ENCODE results near the gene ACER1.

The ACER1 gene

DNA sequence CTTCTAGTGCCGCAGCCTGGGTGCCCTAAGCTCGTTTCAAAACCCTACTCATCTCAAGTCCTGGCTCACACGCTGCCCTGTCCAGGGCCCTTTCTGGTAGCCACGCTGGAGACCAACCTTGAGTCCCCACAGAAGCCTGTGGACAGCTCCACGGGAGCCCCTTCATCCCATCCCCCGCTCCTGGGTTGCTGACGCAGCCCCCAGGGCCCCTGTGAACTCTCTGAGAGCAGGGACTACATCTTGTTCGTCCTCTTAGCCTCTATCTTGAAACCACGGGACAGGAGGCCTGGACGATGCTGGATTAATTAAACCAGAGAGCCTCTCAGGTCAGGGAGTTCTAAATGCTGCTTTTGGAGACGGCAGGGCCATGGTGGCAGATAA is 61.0 kb downstream of the ACER1 start:
- DNase-seq, result no peak
- in situ Hi-C loops (cut with MboI; ENCODE audit: low pct_unique_long_range_greater_than_20kb, low sequenced_read_pairs), result no loop called here

DNA sequence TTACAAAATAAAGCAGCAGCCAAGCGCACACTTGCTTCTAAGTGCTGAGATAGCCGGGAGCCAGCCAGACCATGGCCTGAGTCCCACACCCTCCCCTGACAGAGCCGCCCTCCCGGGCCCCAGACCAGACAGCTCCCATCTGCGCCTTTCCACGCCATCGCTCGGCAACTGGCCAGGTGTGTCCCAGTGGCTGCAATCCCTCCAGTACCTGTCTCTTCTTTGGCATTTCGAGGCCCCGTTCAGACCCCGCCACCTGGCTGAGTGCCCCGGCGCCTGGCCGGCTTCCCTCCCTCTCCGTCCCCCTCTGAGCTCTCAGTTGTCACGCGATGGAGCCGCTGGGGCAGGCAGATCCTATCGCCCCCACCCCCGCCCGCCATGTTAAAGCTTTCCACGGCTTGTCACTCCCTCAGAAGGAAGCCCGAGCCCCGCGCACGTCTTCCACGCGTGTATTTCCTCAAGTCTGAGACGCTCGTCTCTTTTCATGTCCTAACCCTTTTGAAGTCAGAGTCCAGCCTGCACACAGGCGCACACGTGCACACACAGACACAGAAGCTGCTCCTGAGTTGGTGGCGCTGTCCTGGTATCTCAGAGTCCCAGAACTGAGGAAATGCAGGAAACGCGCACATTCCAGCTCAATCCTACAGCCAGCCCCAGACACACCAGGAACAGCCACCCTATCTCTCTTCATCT is 61.5 kb downstream of the ACER1 start:
- no peak for DNase-seq

DNA sequence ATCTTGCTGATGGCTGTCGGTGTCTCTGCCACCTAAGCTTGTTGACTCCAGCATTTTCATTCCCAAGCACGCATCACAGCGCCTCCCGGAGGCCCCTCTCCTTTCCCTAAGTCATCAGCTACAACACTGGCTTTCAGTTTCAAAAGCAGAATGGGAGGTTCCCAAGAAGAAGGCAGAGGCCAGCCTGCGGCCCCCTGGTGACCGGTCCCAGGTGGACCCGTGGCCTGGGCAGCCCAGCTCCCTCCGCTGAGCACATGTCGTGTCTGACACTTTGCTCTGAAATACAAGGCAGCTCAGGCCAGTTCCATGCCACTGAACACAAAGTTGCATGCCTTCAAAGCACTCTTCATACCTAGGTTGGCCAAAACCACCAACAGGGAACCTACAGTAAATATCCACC is 62.2 kb downstream of the ACER1 start:
- in situ Hi-C loops (cut with MboI; ENCODE audit: low pct_unique_long_range_greater_than_20kb, low sequenced_read_pairs), result no loop called here

More for the DNA sequence above, 61.5 kb downstream of the ACER1 start:
- in situ Hi-C loops (cut with MboI; ENCODE audit: low pct_unique_long_range_greater_than_20kb, low sequenced_read_pairs), result no loop called here

DNA sequence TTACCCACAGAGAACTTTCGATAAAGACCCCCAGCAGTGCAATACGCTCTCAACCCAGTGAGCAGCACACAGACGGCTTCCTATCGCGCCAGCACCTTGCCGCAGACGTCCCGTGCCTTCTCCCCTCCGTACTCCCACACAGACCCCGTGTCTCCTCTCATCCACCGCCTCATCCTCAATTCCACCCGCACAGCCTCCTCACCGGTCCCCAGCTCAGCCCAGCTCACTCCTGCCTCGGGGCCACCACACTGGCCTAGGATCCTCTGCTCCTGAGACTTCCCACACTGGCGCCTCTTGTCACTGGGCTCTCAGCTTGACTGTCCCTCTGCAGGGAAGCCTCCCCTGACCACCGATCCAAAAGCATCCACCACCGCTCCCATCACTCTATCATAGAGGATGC is 62.6 kb downstream of the ACER1 start:
- no peak for DNase-seq
- in situ Hi-C loops (cut with MboI; ENCODE audit: low pct_unique_long_range_greater_than_20kb, low sequenced_read_pairs), result no loop called here

More for the DNA sequence above, 62.2 kb downstream of the ACER1 start:
- no peak for DNase-seq

DNA sequence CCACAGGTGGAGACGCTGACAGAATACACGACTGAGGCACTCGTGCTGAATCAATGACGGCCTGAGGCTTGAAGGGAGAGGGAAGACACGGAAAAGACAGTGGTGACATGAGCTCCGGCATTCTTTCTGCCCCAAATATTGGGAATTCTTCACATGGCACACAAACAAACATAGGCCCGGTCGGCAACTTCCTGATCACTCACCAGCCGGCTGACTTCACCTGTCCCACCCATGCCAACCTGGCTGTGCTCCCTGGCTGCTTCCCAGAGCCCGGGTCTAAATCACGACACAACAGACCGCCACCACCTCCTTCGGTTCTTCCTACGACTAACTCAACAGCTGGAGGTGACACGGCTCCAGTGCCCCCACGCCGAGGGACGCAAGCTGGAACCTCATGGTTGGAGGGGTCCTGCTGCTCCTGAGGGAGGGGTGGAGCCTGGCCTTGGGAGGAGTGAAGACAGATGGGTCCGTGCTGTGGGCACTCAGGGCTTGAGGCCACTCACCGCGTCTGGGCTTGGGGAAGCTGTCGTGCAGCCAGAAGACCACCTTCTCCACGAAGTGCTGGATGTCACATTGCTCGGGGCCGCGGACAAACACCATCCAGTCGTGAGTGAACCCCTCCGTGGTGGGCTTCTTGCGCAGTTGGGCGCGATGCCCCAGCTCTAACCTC is 63.2 kb downstream of the ACER1 start:
- DNase-seq, result no peak
- in situ Hi-C loops (cut with MboI; ENCODE audit: low pct_unique_long_range_greater_than_20kb, low sequenced_read_pairs), result no loop called here

DNA sequence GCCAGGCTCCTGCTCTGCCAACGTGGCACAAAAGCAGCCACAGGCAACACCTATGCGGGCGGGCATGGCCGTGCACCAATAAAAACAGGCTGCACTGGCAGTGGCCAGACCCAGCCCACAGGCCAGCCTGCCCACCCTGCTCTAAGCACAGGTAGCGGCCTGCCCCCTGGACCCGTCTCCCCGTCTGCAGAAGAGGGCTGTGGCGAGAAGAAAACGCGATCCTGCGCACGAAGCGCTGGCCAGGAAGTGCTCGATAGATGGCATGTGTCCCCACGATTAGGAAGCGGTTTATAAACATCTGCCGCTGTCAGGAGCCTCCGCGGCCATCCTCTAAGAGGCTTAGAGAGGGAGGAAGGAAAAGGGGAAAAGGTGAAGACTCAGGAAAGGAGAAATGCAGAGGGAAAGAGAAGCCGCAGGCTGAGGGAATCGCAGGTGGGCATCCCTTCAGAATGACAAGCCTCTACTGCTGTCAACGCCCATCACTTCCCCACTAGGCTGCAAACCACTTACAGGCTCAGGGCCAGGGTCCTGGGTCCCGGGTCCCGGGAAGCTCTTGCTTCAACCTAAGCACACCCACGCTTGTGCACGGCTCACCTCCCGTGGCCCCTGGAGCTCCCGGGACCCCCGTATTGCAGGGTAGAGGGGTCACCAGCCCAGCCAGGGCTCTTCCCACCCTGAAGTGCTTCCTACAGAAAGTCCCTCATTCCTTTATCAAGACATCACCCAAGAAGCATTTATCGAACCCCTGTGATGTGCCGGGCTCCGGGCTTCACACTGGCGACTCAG is 64.1 kb downstream of the ACER1 start:
- no peak for DNase-seq
- in situ Hi-C loops (cut with MboI; ENCODE audit: low pct_unique_long_range_greater_than_20kb, low sequenced_read_pairs), result no loop called here

DNA sequence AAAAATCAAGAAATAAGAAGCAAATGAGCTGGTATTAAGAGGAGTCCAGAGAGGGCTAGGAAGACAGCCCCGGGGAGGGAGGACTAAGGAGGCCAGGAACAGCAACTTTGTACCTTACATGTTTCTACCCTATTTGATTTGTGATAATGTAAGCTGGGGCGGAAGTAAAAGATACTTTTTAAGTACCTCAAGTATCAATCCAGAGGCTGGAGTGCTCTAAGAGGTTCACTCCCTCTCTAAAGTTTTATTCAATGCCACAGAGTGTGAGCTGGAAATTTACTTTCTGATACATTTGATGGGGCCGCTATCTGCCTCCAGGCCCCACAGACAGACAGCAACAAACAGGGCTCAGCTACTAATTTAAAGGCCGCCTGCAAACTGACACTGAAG is 65.0 kb downstream of the ACER1 start:
- DNase-seq, result no peak
- in situ Hi-C loops (cut with MboI; ENCODE audit: low pct_unique_long_range_greater_than_20kb, low sequenced_read_pairs), result no loop called here

DNA sequence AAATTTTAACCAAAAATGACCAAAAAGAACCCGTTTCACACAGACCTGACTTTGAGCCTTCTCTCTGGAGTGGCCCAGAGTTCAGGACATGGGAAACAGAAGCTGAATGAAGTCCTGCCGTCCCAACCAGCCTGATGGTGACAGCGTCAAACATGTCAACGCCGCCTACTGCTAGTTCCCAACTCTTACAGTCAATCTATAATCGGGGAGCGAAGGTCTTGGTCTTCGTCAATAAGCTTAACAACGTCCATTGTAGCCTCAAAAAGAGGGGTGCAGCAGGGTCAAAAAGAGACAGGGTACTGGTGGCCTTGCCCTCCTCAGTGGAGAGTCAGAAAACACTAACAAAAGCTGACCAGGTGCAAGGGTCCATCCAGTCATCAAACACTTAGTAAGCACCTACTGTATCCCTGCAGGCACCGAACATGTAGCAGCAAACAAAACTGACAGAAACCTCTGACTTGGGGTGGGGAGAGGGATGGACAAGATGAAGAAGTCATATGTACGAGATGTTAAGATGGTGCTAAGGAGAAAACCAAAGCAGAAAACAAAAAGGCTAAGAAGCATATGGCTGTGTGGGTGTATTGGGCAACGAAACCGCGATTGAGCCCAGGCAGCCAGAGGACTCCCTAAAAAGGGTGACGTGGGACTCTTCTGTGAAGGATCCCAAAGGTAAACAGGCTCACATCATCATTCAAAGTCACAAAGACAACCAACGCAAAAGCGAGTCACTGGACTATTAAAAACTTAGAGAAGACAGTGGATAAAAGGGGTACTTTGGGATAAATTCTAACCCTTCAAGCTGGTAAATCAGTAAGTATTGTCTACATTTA is 65.6 kb downstream of the ACER1 start:
- DNase-seq, result no peak
- in situ Hi-C loops (cut with MboI; ENCODE audit: low pct_unique_long_range_greater_than_20kb, low sequenced_read_pairs), result no loop called here

DNA sequence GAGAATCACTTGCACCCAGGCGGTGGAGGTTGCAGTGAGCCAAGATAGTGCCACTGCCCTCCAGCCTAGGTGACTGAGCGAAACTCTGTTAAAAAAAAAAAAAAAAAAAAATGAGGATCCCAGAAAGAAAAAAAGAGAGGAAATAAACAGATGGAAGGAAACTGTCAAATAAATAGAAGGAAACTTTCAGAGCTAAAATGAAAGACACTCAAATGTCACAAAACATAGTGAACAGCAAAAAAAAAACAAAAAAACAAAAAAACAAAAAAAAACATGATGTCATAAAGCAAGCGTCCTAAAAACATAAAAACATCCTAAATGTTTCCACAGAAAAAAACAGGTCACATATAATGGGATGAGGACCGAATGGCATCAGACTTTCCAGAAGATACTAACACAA is 68.6 kb downstream of the ACER1 start:
- in situ Hi-C loops (cut with MboI; ENCODE audit: low pct_unique_long_range_greater_than_20kb, low sequenced_read_pairs), result no loop called here

DNA sequence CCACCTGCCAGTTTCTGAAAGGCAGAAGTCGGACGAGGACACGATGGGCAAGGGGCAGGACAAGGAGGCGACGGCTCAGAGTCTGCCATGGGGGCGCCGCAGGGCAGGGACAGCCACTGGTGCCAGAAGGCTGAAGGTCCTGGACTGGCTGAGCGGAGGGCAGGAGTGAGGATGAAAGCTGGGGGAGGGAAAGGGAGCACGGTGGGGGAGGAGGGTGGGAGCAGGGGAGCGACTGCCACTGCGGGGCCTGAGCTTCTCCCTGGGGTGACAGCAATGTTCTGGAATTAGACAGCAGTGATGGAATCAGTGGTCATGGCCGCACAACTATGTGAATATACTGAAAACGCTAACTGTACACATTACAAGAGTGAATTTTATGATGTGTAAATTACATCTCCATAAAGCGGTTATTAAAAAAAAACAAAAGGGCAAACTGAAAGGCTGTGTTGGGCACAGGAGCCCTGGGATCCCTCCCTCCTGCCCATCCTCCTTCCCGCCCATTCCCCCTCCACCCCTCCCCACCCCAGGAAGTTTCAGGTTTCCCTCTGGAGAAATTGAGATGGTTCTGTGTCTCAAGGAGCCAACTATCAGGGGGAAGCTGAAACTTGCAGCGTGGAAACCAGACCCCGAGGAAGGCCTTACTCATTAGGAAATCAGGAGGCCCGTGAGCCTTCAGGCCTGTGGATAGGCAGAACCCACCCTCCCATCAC is 69.5 kb downstream of the ACER1 start:
- no peak for DNase-seq
- in situ Hi-C loops (cut with MboI; ENCODE audit: low pct_unique_long_range_greater_than_20kb, low sequenced_read_pairs), result no loop called here

More for the DNA sequence above, 68.6 kb downstream of the ACER1 start:
- no peak for DNase-seq

DNA sequence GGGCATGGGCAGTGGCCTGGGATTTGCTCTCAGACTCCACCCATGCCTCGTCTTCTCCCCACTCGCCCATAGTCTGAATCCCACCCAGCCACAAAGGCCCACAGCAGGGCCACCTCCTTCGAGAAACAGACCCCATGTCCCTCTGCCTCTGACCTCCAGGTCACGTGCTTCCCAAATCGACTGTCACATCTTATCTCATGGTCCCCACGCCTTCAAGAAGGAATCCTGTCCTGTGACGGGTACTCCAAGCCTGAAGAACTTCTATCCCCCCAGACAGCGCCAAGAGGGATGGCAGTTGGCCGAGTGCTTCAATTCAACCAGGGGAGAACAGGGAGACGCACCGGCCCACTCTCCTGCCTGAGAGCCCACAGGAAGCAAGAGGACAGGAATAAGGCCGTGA is 70.1 kb downstream of the ACER1 start:
- in situ Hi-C loops (cut with MboI; ENCODE audit: low pct_unique_long_range_greater_than_20kb, low sequenced_read_pairs), result no loop called here
- no peak for DNase-seq

DNA sequence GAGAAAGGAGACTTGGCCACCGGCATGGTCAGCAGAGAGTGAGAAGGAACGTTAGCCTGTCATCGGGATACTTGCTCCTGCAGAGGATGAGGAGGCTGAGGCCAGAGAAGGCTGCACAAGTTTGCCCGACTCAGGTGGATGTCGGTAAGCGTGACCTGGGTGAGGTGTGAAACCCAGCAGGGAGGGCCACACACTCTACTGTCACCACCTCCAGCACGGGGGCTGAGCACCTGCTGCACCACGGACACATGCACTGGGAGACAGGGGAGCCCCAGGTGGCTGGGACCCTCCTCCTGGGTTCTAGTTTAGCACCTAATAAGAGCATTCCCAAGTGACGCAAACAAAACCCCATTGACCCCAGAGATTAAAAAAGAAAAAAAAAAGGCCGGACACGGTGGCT is 70.9 kb downstream of the ACER1 start:
- no peak for DNase-seq
- in situ Hi-C loops (cut with MboI; ENCODE audit: low pct_unique_long_range_greater_than_20kb, low sequenced_read_pairs), result no loop called here

DNA sequence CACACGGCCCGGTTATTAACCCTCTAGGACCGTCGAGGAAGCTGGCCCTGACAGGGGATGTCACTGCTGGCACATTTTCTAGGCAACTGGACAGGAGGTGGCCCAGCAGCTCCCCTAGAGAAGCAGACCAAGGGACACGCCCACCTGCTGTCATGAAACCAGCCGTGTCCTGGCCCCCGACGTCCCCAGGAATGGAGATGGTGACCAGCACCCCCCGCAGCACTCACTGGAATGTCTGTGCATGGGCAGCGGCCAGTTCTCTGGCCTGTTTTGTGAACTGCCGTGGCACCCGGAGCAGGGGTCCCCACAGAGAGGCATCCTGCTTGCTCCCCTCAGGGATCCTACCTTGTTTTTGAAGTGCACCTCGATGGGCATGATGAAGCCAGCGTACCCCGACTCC is 71.5 kb downstream of the ACER1 start:
- in situ Hi-C loops (cut with MboI; ENCODE audit: low pct_unique_long_range_greater_than_20kb, low sequenced_read_pairs), result no loop called here
- no peak for DNase-seq

DNA sequence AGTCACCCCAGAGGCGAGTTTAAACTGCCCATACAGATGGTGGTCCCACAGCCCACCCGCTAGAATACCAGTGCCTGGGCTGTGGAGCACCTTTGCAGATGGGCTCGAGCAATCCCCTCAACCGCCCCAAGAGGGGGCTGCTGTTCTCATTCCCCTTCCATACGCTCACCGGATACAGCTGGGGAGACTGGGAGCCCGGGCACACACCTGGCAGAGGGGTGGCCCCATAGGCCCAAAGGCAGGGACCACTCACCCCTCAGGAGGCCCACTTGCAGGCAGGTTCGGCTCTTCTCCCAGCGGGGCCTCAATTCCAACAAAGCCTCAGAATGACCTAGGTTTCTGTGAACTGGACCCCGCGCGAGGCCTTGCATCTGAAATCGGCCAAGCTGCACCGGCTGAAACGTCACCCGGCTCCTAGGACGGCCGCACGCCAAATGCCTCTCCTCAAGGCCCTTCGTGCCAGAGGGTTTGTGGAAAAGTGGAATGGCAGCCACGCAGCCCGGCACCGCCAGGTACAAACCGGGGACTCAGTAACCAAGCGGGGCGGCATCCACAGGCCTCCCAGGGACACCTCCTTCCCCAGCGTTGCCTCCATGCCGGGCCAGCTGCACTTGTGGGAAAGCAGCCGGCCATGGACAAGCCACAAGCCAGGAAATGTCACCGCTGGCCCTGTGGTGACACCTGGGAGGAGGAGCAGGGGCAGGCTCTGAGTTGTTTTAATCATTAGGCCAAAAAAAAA is 72.3 kb downstream of the ACER1 start:
- DNase-seq, result peak; percentile 61
- in situ Hi-C loops (cut with MboI; ENCODE audit: low pct_unique_long_range_greater_than_20kb, low sequenced_read_pairs), result no loop called here

DNA sequence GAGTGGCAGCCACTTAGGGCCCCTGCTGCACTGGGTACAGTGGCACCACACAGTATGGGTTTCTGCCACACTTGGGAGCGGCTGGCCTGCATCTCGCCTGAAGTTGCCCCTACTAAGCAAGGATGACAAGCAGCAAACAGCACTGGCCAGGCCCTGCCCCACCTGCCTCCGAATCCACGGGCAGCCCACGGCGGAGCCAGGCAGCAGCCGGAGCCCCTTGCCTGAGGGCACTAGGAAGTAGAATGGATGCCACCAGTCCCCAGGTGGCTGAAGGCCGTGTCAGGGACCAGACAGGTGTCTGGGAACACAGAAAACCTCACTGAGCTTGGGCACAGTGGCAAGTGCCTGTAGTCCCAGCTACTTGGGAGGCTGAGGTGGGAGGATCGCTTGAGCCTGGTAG is 73.0 kb downstream of the ACER1 start:
- DNase-seq, result no peak
- in situ Hi-C loops (cut with MboI; ENCODE audit: low pct_unique_long_range_greater_than_20kb, low sequenced_read_pairs), result no loop called here

DNA sequence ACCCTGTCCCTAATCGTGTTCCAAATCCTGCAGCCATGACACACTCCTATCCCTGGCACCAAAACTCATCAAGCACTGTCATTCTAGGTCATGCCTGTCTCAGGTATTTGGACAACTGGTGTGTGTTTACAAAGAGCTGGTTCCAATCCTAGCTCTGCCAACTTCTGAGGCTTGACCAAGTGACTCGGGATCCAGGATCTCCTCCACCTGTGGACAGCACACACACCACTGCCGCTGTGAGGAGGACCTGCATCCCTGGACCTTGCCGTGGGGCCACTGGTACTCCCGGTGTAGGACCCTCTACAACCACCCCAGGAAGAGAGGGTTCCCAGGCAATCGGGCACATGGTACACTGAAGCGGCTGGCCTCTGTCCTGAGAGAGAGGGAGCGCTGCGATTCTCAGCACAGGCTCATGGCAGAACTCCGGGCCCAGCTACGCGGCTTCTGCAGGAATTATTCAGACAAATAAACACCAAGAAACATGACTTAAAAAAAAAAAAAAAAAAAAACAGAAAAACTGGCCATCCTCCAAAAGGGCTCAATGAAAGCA is 74.0 kb downstream of the ACER1 start:
- in situ Hi-C loops (cut with MboI; ENCODE audit: low pct_unique_long_range_greater_than_20kb, low sequenced_read_pairs), result no loop called here
- no peak for DNase-seq

DNA sequence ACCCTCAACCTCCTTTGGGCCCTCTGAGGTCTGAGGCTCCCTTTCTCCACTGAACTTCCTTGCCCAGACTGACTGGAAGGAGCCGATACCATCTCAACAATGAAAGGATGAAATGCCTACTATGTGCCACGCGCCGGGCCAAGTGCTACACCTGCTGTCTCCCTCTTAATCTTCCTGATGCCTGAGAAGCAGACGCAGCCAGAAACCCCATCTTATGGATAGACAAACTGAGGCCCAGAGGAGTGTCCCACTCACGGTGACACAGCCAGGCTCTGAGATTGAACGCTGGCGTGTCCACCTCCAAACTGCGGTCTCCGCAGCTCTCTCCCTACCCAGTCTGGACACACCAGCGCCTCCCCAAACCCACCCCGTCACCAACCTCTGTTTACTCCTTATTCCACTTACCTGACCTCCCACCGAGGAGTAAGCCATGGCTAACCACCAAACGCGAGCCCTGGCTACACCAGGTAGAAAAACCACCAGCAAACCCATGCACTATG is 74.5 kb downstream of the ACER1 start:
- no peak for DNase-seq
- in situ Hi-C loops (cut with MboI; ENCODE audit: low pct_unique_long_range_greater_than_20kb, low sequenced_read_pairs), result no loop called here

All from KBM-7 (cell line).